Measurements from ENCODE around the gene RNASE8. TPM values are rescaled to one million over a fixed set of nuclear protein-coding genes. Genes with fewer than 3 reads are reported as not detected.

RNASE8 gene
- total RNA-seq, 2 donors from 2014 or later: not detected

GRCh38 chr14:21098892-21099595 is 41.4 kb downstream of the RNASE8 start:
- no peaks in the 10 kb centered on the region for H3K27me3 ChIP-seq (replicated peaks; ENCODE audit: insufficient read depth)
- DNase-seq (ENCODE audit: low spot score) (no peak), ATAC-seq (ENCODE audit: insufficient number of reproducible peaks, low FRiP score, low read depth) (no peak)
- H3K27ac ChIP-seq: peak overlapping the region; percentile 80 to 81
- no peak for TF ChIP-seq CTCF (IDR thresholded peaks at IDR 0.05)
- no peaks in the 10 kb centered on the region for H3K36me3 ChIP-seq
- H3K9me3 ChIP-seq: no peaks in the 10 kb centered on the region
- peaks cover 5 to 30% of the 10 kb centered on the region in 2 donors for H3K4me1 ChIP-seq (ENCODE audit: control insufficient read depth in 1 of 2, low read depth in 2 of 2)
- H3K4me3 ChIP-seq: peak overlapping the region; percentile 84

GRCh38 chr14:21099596-21099985 is 42.0 kb downstream of the RNASE8 start:
- ATAC-seq (ENCODE audit: insufficient number of reproducible peaks, low FRiP score, low read depth): no peak
- TF ChIP-seq CTCF (IDR thresholded peaks at IDR 0.05): no peak
- Histone ChIP-seq H3K4me3 (peak overlapping the region; percentile 84), H3K36me3 (no peaks in the 10 kb centered on the region), H3K27me3 (replicated peaks; ENCODE audit: insufficient read depth) (no peaks in the 10 kb centered on the region), H3K4me1 (ENCODE audit: control insufficient read depth in 1 of 2, low read depth in 2 of 2) (peaks cover 5 to 31% of the 10 kb centered on the region in 2 donors), H3K27ac (peak overlapping the region; percentile 80 to 81), H3K9me3 (no peaks in the 10 kb centered on the region)
- no peak for DNase-seq (ENCODE audit: low spot score)

- TF ChIP-seq CTCF (IDR thresholded peaks at IDR 0.05): no peak
- no peak for ATAC-seq (ENCODE audit: insufficient number of reproducible peaks, low FRiP score, low read depth)
- Histone ChIP-seq H3K27me3 (replicated peaks; ENCODE audit: insufficient read depth) (no peaks in the 10 kb centered on the region), H3K4me1 (ENCODE audit: control insufficient read depth in 1 of 2, low read depth in 2 of 2) (peaks cover 5 to 42% of the 10 kb centered on the region in 2 donors), H3K4me3 (no peak within 1 kb of the TSS), H3K36me3 (no peaks in the 10 kb centered on the region), H3K27ac (peak within 1 kb of the TSS; percentile 80 to 81), H3K9me3 (no peaks in the 10 kb centered on the region)
- no peak for DNase-seq (ENCODE audit: low spot score)
Observed at GRCh38 chr14:21100931-21101330, 43.3 kb downstream of the RNASE8 start, which contains the start of gene TMEM253. TSS of gene TMEM253 (plus strand) at chr14:21101066. CDS start at chr14:21101344, 278 bp downstream.

GRCh38 chr14:21101802-21102413 is 44.3 kb downstream of the RNASE8 start:
- no peak for DNase-seq (ENCODE audit: low spot score)
- H3K4me1 ChIP-seq (ENCODE audit: control insufficient read depth in 1 of 2, low read depth in 2 of 2): peaks cover 5 to 51% of the 10 kb centered on the region in 2 donors
- H3K27me3 ChIP-seq (replicated peaks; ENCODE audit: insufficient read depth): no peaks in the 10 kb centered on the region
- H3K9me3 ChIP-seq: no peaks in the 10 kb centered on the region
- ATAC-seq (ENCODE audit: insufficient number of reproducible peaks, low FRiP score, low read depth): no peak
- no peaks in the 10 kb centered on the region for H3K36me3 ChIP-seq
- no peak for TF ChIP-seq CTCF (IDR thresholded peaks at IDR 0.05)
- no peak overlapping the region for H3K27ac ChIP-seq
- no peak overlapping the region for H3K4me3 ChIP-seq

- Histone ChIP-seq H3K9me3 (no peaks in the 10 kb centered on the region), H3K4me3 (peak overlapping the region; percentile 84), H3K27ac (peak overlapping the region; percentile 91 to 99), H3K36me3 (no peaks in the 10 kb centered on the region), H3K4me1 (ENCODE audit: control insufficient read depth in 1 of 2, low read depth in 2 of 2) (peaks cover 5 to 48% of the 10 kb centered on the region in 2 donors), H3K27me3 (replicated peaks; ENCODE audit: insufficient read depth) (no peaks in the 10 kb centered on the region)
- ATAC-seq (ENCODE audit: insufficient number of reproducible peaks, low FRiP score, low read depth): no peak
- no peak for TF ChIP-seq CTCF (IDR thresholded peaks at IDR 0.05)
- DNase-seq (ENCODE audit: low spot score): no peak
Observed at GRCh38 chr14:21102521-21103410, 45.1 kb downstream of the RNASE8 start.
